A549 (cell line): ENCODE measurements around the gene ELOVL6. TPM values are rescaled to one million over a fixed set of nuclear protein-coding genes. Genes with fewer than 3 reads are reported as not detected.

Source experiments
- ATAC-seq, 2 experiments: fragments of 200-7000 bp in 1 of 2; fragments of >200 bp in 1 of 2; cut with Nextera tagmentation in 1 of 2; cut with Tn5 transposase in 1 of 2; 3 replicates each; pipeline versions ENCODE4 v1.8.0 to v1.9.1; 2018 to 2020; ENCODE audit warnings: mild to moderate bottlenecking in 1 of 2, moderate library complexity in 1 of 2
- CTCF ChIA-PET: fragments of 300-600 bp; sonication (Branson Sonifier 250); formaldehyde crosslinking; extraction: SDS; loops from one replicate; lab custom pipeline; 2021; ENCODE audit warnings: antibody characterized with exemption, inconsistent platforms; lab: Yijun Ruan, JAX
- POLR2A ChIA-PET: fragments of 350-600 bp; formaldehyde crosslinking; extraction: SDS; loops from one replicate; lab custom pipeline; 2021; ENCODE audit warnings: antibody characterized with exemption, inconsistent platforms; lab: Yijun Ruan, JAX
- DNase-seq, 2 experiments: peaks; one replicate each; pipeline versions ENCODE4 v3.0.0 to v3.0.0-alpha.2; 2011 to 2016; ENCODE audit warnings: low read depth in 1 of 2, low spot score in 1 of 2
- FAIRE-seq: peaks from 2 replicates; lab custom pipeline; 2011; peaks lifted over from hg19 to GRCh38; lab: Jason Lieb, UNC
- H3K27ac ChIP-seq, 2 experiments: fragments of >200 bp; sonication (Bioruptor Twin); formaldehyde crosslinking; 3 replicates each; pipeline ENCODE4 v1.5.1; 2016 to 2017
- H3K4me1 ChIP-seq: fragments of >200 bp; sonication (Bioruptor Twin); formaldehyde crosslinking; 3 replicates; pipeline ENCODE4 v1.6.1; 2016
- H3K4me2 ChIP-seq: fragments of >200 bp; sonication (Bioruptor Twin); formaldehyde crosslinking; 3 replicates; pipeline ENCODE4 v1.6.1; 2016
- H3K4me3 ChIP-seq: fragments of >200 bp; sonication (Bioruptor Twin); formaldehyde crosslinking; 3 replicates; pipeline ENCODE4 v1.5.1; 2016
- H3K9me3 ChIP-seq: fragments of >200 bp; sonication (Bioruptor Twin); formaldehyde crosslinking; 3 replicates; pipeline ENCODE4 v1.6.1; 2016
- CBX8 ChIP-seq: fragments of 200-600 bp; sonication (generic); IDR thresholded peaks from 2 replicates; pipeline ENCODE4 v1.6.1; 2016
- CEBPB ChIP-seq, 2 experiments: fragments of >200 bp in 1 of 2; sonication (Bioruptor Twin) in 1 of 2; formaldehyde crosslinking in 1 of 2; IDR thresholded peaks; 2 replicates each; pipeline ENCODE4 v1.6.1; 2012 to 2016
- CHD2 ChIP-seq: fragments of 150-350 bp; IDR thresholded peaks from 2 replicates; pipeline ENCODE4 v1.6.1; 2014; ENCODE audit warnings: low read length; ENCODE audit not compliant: partially characterized antibody
- CHD4 ChIP-seq: fragments of 200-600 bp; sonication (generic); IDR thresholded peaks from 2 replicates; pipeline ENCODE4 v1.6.1; 2016; ENCODE audit warnings: antibody characterized with exemption, mild to moderate bottlenecking, borderline replicate concordance
- EHF ChIP-seq: fragments of 250-450 bp; sonication (Bioruptor Pico); IDR thresholded peaks from 2 replicates; pipeline ENCODE4 v1.5.0; 2020; ENCODE audit warnings: mild to moderate bottlenecking
- ESRRA ChIP-seq: fragments of 150-350 bp; IDR thresholded peaks from 2 replicates; pipeline ENCODE4 v1.6.1; 2014; ENCODE audit warnings: mild to moderate bottlenecking, low read length, borderline replicate concordance
- FOSB ChIP-seq: fragments of 250-450 bp; sonication (Bioruptor Pico); IDR thresholded peaks from 2 replicates; pipeline ENCODE4 v1.5.0; 2020; ENCODE audit warnings: mild to moderate bottlenecking, moderate library complexity
- FOXS1 ChIP-seq: fragments of 250-450 bp; sonication (Bioruptor Pico); IDR thresholded peaks from 2 replicates; pipeline ENCODE4 v1.5.0; 2020; ENCODE audit warnings: mild to moderate bottlenecking, moderate library complexity
- HDAC2 ChIP-seq: fragments of 200-600 bp; sonication (generic); IDR thresholded peaks from 2 replicates; pipeline ENCODE4 v1.6.1; 2016
- HOXA7 ChIP-seq: fragments of 250-450 bp; sonication (Bioruptor Pico); IDR thresholded peaks from 2 replicates; pipeline ENCODE4 v1.5.0; 2020; ENCODE audit warnings: mild to moderate bottlenecking, moderate library complexity
- HOXB13 ChIP-seq: fragments of 250-450 bp; sonication (Bioruptor Pico); IDR thresholded peaks from 2 replicates; pipeline ENCODE4 v1.5.0; 2020; ENCODE audit warnings: low read depth, mild to moderate bottlenecking, moderate library complexity
- MAFK ChIP-seq: fragments of 450-650 bp; IDR thresholded peaks from 2 replicates; pipeline ENCODE4 v1.6.1; 2014; ENCODE audit not compliant: partially characterized antibody
- MAZ ChIP-seq: fragments of 150-350 bp; IDR thresholded peaks from 2 replicates; pipeline ENCODE4 v1.6.1; 2014; ENCODE audit warnings: antibody characterized with exemption, low read depth, low read length, borderline replicate concordance
- NFE2L2 ChIP-seq: fragments of 150-350 bp; conservative IDR thresholded peaks from 2 replicates; pipeline ENCODE4 v1.6.1; 2014; ENCODE audit warnings: low read length
- NPAS2 ChIP-seq: fragments of 250-450 bp; sonication (Bioruptor Pico); IDR thresholded peaks from 2 replicates; pipeline ENCODE4 v1.8.0; 2022; ENCODE audit warnings: mild to moderate bottlenecking, moderate library complexity, borderline replicate concordance
- PHF8 ChIP-seq: fragments of 200-600 bp; sonication (generic); IDR thresholded peaks from 2 replicates; pipeline ENCODE4 v1.6.1; 2016; ENCODE audit warnings: low read depth, mild to moderate bottlenecking, antibody characterized with exemption, moderate library complexity, borderline replicate concordance
- POLR2AphosphoS2 ChIP-seq: conservative IDR thresholded peaks from 2 replicates; pipeline ENCODE4 v1.6.1; 2012; ENCODE audit warnings: low read length, improper control_type of control experiment, inconsistent platforms
- RCOR1 ChIP-seq: fragments of 150-350 bp; IDR thresholded peaks from 2 replicates; pipeline ENCODE4 v1.6.1; 2014; ENCODE audit warnings: antibody characterized with exemption, low read length, low read depth
- SMC3 ChIP-seq: fragments of >200 bp; sonication (Bioruptor Twin); formaldehyde crosslinking; IDR thresholded peaks from 3 replicates; pipeline ENCODE4 v1.6.1; 2018; ENCODE audit warnings: inconsistent platforms
- SREBF2 ChIP-seq: fragments of 450-650 bp; IDR thresholded peaks from 2 replicates; pipeline ENCODE4 v1.6.1; 2014; ENCODE audit warnings: mild to moderate bottlenecking, moderate library complexity
- ZNF302 ChIP-seq: fragments of 250-450 bp; sonication (Bioruptor Pico); IDR thresholded peaks from 2 replicates; pipeline ENCODE4 v1.9.0; 2021; ENCODE audit warnings: inconsistent platforms, mild to moderate bottlenecking, moderate library complexity
- WGBS: methylation state at CpG from one replicate; pipeline ENCODE4 v1.1.6; 2017; ENCODE audit errors: missing lambda C conversion rate; 5-methylcytosine and 5-hydroxymethylcytosine counted together
- polyA plus RNA-seq, 4 experiments: library from polyadenylated mRNA; depleted of rRNA in 3 of 4; stranded (reverse); fragments of >200 nt; fragmentation: RNase III in 1 of 4; extraction: RNeasy Plus Mini Kit Qiagen cat#74134 plus additional on column Dnase treatment in 1 of 4; gene quantifications; 2 replicates in 3 of 4; 3 replicates in 1 of 4; pipeline ENCODE4 v1.2.3, GENCODE V29; 2011 to 2017
- TF ChIP-seq, protein P1 (sequence below): IDR thresholded peaks from 2 replicates; pipeline ENCODE4 v1.6.1; 2012
- TF ChIP-seq, protein P2 (sequence below): IDR thresholded peaks from 2 replicates; pipeline ENCODE4 v1.6.1; 2012
- TF ChIP-seq, protein P3 (sequence below): fragments of >200 bp; sonication (Bioruptor Twin); formaldehyde crosslinking; IDR thresholded peaks from 2 replicates; pipeline ENCODE4 v1.6.1; 2016
- TF ChIP-seq, protein P4 (sequence below): fragments of >200 bp; sonication (Bioruptor Twin); formaldehyde crosslinking; IDR thresholded peaks from 3 replicates; pipeline ENCODE4 v1.5.1; 2016

Gene ELOVL6
- polyA plus RNA-seq, 2 of the 4 experiments (the other 2 are of a cell fraction), result 22.0 to 26.8 TPM

DNA sequence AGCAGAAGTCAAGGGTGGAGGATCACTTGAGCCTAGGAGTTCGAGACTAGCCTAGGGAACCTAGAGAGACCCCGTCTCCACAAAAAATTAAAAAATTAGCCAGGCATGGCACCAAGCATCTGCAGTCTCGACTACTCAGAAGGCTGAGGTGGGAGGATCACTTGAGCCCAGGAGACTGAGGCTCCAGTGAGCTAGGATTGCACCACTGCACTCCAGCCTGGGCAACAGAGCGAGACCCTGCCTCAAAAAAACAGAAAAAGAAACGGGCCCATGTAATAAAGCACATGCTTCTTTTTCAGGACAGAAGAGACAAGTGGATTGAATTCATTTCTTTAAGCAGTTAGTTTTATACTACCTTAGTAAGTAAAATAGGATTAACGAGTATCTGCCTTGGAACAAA, 42.0 kb downstream of the ELOVL6 start (continued):
- no peak for TF ChIP-seq HDAC2
- TF ChIP-seq CEBPB (IDR thresholded peaks at IDR 0.05), result no peak
- no peak for TF ChIP-seq SMC3
- TF ChIP-seq, protein P1, sequence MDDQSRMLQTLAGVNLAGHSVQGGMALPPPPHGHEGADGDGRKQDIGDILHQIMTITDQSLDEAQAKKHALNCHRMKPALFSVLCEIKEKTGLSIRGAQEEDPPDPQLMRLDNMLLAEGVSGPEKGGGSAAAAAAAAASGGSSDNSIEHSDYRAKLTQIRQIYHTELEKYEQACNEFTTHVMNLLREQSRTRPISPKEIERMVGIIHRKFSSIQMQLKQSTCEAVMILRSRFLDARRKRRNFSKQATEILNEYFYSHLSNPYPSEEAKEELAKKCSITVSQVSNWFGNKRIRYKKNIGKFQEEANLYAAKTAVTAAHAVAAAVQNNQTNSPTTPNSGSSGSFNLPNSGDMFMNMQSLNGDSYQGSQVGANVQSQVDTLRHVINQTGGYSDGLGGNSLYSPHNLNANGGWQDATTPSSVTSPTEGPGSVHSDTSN, result no peak
- TF ChIP-seq RCOR1, result no peak
- no peak for TF ChIP-seq POLR2AphosphoS2

DNA sequence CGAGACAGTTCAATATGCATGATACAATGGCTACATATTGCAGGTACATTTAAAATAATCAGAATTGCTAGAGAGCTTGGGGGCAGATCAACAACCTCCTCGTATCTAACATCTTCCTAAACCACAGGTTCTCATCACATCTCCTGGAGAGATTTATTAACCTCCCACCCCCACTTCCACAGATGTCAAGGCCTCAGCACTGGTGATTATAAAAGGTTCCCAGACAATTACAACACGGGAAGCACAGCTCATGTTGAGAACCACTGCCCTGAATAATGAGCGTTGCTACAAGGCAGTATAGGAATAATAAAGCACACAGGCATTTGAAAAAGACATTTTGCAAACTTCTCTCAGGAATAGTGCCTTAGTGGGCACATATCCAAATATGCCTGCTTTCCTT, 42.8 kb downstream of the ELOVL6 start:
- no peak for TF ChIP-seq MAFK
- TF ChIP-seq, protein P2, sequence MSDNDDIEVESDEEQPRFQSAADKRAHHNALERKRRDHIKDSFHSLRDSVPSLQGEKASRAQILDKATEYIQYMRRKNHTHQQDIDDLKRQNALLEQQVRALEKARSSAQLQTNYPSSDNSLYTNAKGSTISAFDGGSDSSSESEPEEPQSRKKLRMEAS, result no peak
- TF ChIP-seq, protein P3, sequence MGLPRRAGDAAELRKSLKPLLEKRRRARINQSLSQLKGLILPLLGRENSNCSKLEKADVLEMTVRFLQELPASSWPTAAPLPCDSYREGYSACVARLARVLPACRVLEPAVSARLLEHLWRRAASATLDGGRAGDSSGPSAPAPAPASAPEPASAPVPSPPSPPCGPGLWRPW, result no peak
- TF ChIP-seq FOSB (CRISPR knock-in tag), result no peak
- TF ChIP-seq POLR2AphosphoS2, result no peak
- TF ChIP-seq HOXB13 (CRISPR knock-in tag), result no peak
- TF ChIP-seq PHF8, result no peak
- no peak for TF ChIP-seq FOXS1 (CRISPR knock-in tag)
- TF ChIP-seq, protein P4, sequence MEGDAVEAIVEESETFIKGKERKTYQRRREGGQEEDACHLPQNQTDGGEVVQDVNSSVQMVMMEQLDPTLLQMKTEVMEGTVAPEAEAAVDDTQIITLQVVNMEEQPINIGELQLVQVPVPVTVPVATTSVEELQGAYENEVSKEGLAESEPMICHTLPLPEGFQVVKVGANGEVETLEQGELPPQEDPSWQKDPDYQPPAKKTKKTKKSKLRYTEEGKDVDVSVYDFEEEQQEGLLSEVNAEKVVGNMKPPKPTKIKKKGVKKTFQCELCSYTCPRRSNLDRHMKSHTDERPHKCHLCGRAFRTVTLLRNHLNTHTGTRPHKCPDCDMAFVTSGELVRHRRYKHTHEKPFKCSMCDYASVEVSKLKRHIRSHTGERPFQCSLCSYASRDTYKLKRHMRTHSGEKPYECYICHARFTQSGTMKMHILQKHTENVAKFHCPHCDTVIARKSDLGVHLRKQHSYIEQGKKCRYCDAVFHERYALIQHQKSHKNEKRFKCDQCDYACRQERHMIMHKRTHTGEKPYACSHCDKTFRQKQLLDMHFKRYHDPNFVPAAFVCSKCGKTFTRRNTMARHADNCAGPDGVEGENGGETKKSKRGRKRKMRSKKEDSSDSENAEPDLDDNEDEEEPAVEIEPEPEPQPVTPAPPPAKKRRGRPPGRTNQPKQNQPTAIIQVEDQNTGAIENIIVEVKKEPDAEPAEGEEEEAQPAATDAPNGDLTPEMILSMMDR, result no peak
- TF ChIP-seq CHD2, result no peak
- no peak for TF ChIP-seq MAZ
- TF ChIP-seq SREBF2, result no peak
- no peak for TF ChIP-seq EHF
- no peak for TF ChIP-seq NPAS2
- TF ChIP-seq, protein P1, result no peak
- no peak for TF ChIP-seq HOXA7 (CRISPR knock-in tag)
- TF ChIP-seq, all 56 proteins: peak for 0
- WGBS, result 75% methylated on average over 4 of the region's 4 CpGs
- Histone ChIP-seq H3K4me2 (no peak overlapping the region), H3K4me1 (peaks cover 41% of the 10 kb centered on the region), H3K9me3 (no peaks in the 10 kb centered on the region), H3K27ac (no peak overlapping the region), H3K4me3 (no peak overlapping the region)
- ChIA-PET CTCF (no interaction called here), POLR2A (no interaction called here)
- FAIRE-seq (no peak), ATAC-seq (no peak), DNase-seq (no peak)

DNA sequence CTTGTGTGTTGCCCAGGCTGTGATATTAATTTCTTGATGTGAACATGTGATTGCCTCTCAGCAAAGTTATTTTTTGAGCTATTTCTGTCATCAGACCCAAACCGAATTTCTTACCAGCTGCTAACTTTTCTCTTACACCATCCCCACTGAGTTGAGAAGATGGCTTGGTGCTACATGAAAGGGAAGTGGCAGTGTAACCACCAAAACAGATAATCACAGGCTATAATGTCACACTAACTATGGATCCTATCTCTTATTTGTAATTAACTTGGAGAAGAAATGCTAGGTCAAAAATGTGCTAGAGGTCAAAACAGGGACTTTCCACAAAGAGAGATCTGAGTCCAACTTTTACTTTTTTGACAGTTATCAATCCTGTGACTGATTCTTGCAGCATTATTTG, 43.8 kb downstream of the ELOVL6 start:
- ChIA-PET POLR2A (no interaction called here), CTCF (interaction anchor here (0.7 kb wide), 1 partner anchor 149 kb away, joined by 3 read pairs; no protein-coding TSS in a partner anchor)
- WGBS, result 76% methylated on average over 1 of the region's 1 CpG
- no peak for ATAC-seq
- Histone ChIP-seq H3K4me2 (no peak overlapping the region), H3K9me3 (no peaks in the 10 kb centered on the region), H3K4me1 (peaks cover 34% of the 10 kb centered on the region), H3K4me3 (no peak overlapping the region), H3K27ac (no peak overlapping the region)
- no peak for FAIRE-seq
- DNase-seq, result no peak
- TF ChIP-seq ZNF302 (CRISPR knock-in tag) (no peak), ESRRA (no peak), CBX8 (no peak), SREBF2 (no peak), MAFK (no peak), CHD4 (no peak), NFE2L2 (no peak)
- TF ChIP-seq, protein P3, result no peak
